ENCODE measurements around the gene PRKAA2.

The PRKAA2 gene

DNA sequence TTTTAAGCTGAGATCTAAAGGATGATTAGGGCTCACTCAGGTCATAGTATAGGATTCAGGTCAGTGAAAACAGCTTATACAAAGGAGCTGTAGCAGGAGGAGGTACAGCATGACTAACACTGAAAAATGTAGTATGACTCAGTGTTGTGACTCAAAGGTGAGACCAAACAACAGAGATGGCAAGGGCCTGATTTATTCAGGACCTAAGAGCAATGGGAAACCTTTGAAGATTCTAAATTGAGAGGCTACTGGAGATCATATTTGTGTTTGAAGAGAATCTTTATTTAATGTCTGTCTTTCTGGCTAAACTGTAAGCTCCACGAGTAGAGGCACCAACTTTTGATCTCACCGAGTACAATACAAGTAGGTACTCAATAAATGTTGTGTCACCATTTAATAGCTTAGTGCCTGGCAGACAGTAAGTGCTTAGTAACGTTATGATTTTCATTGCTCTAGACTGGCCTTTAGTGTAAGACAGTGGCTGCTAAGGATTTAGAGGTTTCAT, 43.5 kb downstream of the PRKAA2 start:
- H3K4me3 ChIP-seq (ENCODE audit: low read depth, low read length): no peak overlapping the region
- TF ChIP-seq, protein P1, sequence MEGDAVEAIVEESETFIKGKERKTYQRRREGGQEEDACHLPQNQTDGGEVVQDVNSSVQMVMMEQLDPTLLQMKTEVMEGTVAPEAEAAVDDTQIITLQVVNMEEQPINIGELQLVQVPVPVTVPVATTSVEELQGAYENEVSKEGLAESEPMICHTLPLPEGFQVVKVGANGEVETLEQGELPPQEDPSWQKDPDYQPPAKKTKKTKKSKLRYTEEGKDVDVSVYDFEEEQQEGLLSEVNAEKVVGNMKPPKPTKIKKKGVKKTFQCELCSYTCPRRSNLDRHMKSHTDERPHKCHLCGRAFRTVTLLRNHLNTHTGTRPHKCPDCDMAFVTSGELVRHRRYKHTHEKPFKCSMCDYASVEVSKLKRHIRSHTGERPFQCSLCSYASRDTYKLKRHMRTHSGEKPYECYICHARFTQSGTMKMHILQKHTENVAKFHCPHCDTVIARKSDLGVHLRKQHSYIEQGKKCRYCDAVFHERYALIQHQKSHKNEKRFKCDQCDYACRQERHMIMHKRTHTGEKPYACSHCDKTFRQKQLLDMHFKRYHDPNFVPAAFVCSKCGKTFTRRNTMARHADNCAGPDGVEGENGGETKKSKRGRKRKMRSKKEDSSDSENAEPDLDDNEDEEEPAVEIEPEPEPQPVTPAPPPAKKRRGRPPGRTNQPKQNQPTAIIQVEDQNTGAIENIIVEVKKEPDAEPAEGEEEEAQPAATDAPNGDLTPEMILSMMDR (IDR thresholded peaks at IDR 0.05; ENCODE audit: low read depth, low read length, missing control alignments): no peak
- DNase-seq (ENCODE audit: low read depth): no peak

DNA sequence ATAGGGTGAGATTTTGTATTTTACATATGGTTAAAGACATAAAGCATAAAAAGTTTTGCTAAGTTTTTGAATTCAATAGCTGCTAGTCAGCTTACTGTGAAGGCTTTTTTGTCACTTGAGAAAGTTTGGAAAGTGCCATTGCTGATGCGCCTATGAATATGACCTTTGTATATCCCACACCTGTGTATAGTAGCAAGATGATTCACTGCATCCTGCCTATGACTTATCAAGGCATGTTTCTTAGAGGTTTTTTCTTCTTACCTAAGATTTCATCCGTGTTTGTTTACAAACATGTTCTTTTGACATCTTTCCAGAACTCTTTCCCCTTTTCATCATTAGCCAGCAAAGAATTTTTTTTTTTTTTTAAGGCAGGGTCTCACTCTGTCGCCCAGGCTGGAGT, 51.5 kb downstream of the PRKAA2 start:
- DNase-seq (ENCODE audit: low read depth): no peak
- H3K4me3 ChIP-seq (ENCODE audit: low read depth, low read length): no peak overlapping the region
- TF ChIP-seq, protein P1 (IDR thresholded peaks at IDR 0.05; ENCODE audit: low read depth, low read length, missing control alignments): no peak

DNA sequence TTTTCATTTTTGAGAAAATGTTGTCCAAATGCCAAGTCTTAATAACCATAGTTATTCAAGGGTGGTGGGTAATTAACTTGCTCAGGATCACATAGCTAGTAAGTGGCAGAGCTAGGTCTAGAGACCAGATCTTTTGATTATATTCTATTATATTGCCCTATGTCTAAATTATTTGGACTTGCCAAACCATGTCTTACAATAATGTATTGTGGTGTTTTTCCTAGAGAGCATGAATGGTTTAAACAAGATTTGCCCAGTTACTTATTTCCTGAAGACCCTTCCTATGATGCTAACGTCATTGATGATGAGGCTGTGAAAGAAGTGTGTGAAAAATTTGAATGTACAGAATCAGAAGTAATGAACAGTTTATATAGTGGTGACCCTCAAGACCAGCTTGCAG, 58.6 kb downstream of the PRKAA2 start:
- TF ChIP-seq, protein P1 (IDR thresholded peaks at IDR 0.05; ENCODE audit: low read depth, low read length, missing control alignments): no peak
- H3K4me3 ChIP-seq (ENCODE audit: low read depth, low read length): no peak overlapping the region
- no peak for DNase-seq (ENCODE audit: low read depth)

DNA sequence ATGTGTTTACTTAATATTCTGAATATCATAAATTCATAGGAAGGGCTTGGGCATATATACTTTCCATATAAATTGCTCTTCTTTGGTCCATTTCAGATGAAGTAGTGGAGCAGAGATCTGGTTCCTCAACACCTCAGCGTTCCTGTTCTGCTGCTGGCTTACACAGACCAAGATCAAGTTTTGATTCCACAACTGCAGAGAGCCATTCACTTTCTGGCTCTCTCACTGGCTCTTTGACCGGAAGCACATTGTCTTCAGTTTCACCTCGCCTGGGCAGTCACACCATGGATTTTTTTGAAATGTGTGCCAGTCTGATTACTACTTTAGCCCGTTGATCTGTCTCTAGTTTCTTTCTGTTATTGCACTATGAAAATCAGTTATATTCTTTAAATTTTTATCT, 62.3 kb downstream of the PRKAA2 start:
- TF ChIP-seq, protein P1 (IDR thresholded peaks at IDR 0.05; ENCODE audit: low read depth, low read length, missing control alignments): no peak
- DNase-seq (ENCODE audit: low read depth): no peak
- no peak overlapping the region for H3K4me3 ChIP-seq (ENCODE audit: low read depth, low read length)

DNA sequence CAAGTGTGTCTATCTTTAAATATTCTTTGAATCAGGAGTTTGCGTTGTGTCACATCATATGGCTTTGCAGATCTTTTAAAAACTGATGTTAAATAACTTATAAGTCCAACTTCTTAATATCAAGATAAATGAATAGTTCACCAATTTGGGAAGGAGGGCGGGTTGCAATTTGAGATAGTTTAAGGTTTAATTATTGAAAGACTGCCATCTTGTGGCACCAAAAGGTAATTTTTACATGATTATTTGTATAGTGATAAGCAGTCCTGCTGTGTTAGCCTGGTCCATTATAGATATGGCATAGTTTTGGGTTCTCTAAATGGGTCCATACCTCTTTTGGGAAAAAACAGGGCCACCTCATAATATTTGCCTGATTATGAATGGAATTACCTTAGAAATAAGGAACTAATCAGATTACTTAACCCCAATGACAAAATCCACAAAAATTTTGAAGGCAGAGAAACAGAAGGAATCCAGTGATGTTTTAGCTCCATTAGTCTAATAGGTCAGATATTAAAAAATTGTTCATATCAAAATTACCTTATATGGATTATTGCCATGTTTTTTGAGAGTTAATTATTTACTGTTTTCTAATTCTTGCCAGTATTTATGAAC, 64.3 kb downstream of the PRKAA2 start:
- TF ChIP-seq, protein P1 (IDR thresholded peaks at IDR 0.05; ENCODE audit: low read depth, low read length, missing control alignments): peak; percentile 39
- DNase-seq (ENCODE audit: low read depth): no peak
- H3K4me3 ChIP-seq (ENCODE audit: low read depth, low read length): no peak overlapping the region

DNA sequence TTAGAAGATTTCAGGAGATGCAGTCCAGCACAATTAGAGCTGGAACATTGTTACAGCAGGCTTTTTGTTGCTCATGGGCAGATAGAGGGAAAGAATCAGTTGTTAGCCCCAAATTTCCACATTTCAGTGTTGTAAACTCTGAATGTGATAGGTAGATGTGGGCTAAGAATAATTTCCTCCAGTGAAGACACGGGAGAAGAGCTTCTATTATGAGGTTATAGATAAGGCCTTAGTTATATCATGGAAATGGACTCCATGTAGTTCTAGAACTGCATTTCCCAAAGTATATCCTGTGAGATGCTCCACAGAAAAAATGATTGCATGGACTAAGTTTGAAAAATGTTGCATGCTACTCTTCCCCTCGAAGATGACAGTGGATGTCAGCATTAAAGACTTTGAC, 64.9 kb downstream of the PRKAA2 start:
- TF ChIP-seq, protein P1 (IDR thresholded peaks at IDR 0.05; ENCODE audit: low read depth, low read length, missing control alignments): no peak
- no peak overlapping the region for H3K4me3 ChIP-seq (ENCODE audit: low read depth, low read length)
- DNase-seq (ENCODE audit: low read depth): no peak

DNA sequence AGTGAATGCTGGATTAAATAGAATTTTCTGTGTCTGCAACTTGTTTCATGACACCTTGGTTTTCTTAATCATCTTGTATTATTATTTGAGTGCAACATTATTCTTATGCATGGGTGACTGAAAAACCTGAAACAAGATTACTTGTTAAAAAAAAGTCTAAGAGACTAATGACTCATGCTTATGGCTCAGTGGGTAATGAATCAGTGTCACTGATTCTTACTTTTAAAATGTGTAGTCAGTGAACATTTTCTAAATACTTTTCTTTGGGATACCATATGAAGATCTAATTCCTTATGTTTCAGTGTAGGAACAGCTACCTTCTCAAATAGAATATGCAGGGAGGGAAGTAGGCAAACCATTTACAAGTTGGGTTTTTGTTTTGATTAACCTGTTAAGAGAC, 65.5 kb downstream of the PRKAA2 start:
- no peak overlapping the region for H3K4me3 ChIP-seq (ENCODE audit: low read depth, low read length)
- TF ChIP-seq, protein P1 (IDR thresholded peaks at IDR 0.05; ENCODE audit: low read depth, low read length, missing control alignments): no peak
- DNase-seq (ENCODE audit: low read depth): no peak

All from GM12864 (cell line).